Activated CD4-positive, alpha-beta T cell treated with anti-CD3 and anti-CD28 coated beads for 36 hours (primary cell): ENCODE results near the gene PTPMT1. TPM values are rescaled to one million over a fixed set of nuclear protein-coding genes. Genes with fewer than 3 reads are reported as not detected.
"Not testable (repeated sequence)": the region's sequence is repeated elsewhere in the genome, so short reads cannot be mapped to it uniquely, and the experiment has no call there.

ENCODE experiments used
- ATAC-seq: fragments of 200-7000 bp; cut with Tn5 transposase; one replicate; pipeline ENCODE4 v1.10.0; 2021; ENCODE audit warnings: mild to moderate bottlenecking, moderate library complexity
- CTCF ChIA-PET: fragments of 350-600 bp; sonication (Branson Sonifier 250); formaldehyde crosslinking; loops from one replicate; lab custom pipeline; 2021; ENCODE audit warnings: antibody characterized with exemption; lab: Charles Lee
- POLR2A ChIA-PET: fragments of 350-600 bp; sonication (Branson Sonifier 250); formaldehyde crosslinking; loops from one replicate; lab custom pipeline; 2021; ENCODE audit warnings: antibody characterized with exemption, inconsistent platforms; lab: Charles Lee
- DNase-seq: peaks from one replicate; pipeline ENCODE4 v3.0.0-alpha.2; 2020
- H3K27ac Mint-ChIP-seq: one replicate; pipeline ENCODE4 v1.8.0; 2021; ENCODE audit warnings: mixed read lengths
- H3K27me3 Mint-ChIP-seq: one replicate; pipeline ENCODE4 v1.8.0; 2021; ENCODE audit warnings: mixed read lengths
- H3K36me3 Mint-ChIP-seq: one replicate; pipeline ENCODE4 v1.8.0; 2021; ENCODE audit warnings: low read depth, mixed read lengths
- H3K4me1 Mint-ChIP-seq: one replicate; pipeline ENCODE4 v1.8.0; 2021; ENCODE audit warnings: mixed read lengths
- H3K4me3 Mint-ChIP-seq: one replicate; pipeline ENCODE4 v1.8.0; 2021; ENCODE audit warnings: mild to moderate bottlenecking, moderate library complexity, mixed read lengths
- H3K9me3 Mint-ChIP-seq: one replicate; pipeline ENCODE4 v1.8.0; 2021; ENCODE audit warnings: low read depth, mixed read lengths
- intact Hi-C, 2 experiments: fragments of 100-400 bp; cut with DNase I in 1 of 2; cut with micrococcal nuclease in 1 of 2; formaldehyde crosslinking; loops; one replicate each; pipeline versions ENCODE4 v1.14.2 to v1.15.1; 2022 to 2024; cut with DNase I, micrococcal nuclease
- total RNA-seq, 2 experiments: library from RNA; stranded (reverse); gene quantifications; one replicate each; pipeline ENCODE4 v1.2.3, GENCODE V29; 2021

Gene PTPMT1
- total RNA-seq, 2 experiments from 2014 or later = 35.6 to 41.5 TPM

- ChIA-PET POLR2A (interaction anchor here (1.9 kb wide), 1 partner anchor 9 kb away, joined by 5 read pairs; no protein-coding TSS in a partner anchor), CTCF (interaction anchor here (2.7 kb wide), 1 partner anchor 10 kb away, joined by 17 read pairs; no protein-coding TSS in a partner anchor)
- peaks cover 18% of the 10 kb centered on the region for H3K36me3 Mint-ChIP-seq
- intact Hi-C loops, H3K9me3 Mint-ChIP-seq, H3K27me3 Mint-ChIP-seq, ATAC-seq, DNase-seq, H3K4me3 Mint-ChIP-seq: not testable (repeated sequence)
- H3K4me1 Mint-ChIP-seq = peaks cover 56% of the 10 kb centered on the region
- H3K27ac Mint-ChIP-seq = peak overlapping the region; percentile 64
These were observed 34.7 kb upstream of the PTPMT1 start for GRCh38 chr11:47530721-47531120.

GRCh38 chr11:47531666-47532065, 33.7 kb upstream of the PTPMT1 start:
- ATAC-seq (no peak), DNase-seq (no peak)
- H3K4me3 Mint-ChIP-seq = no peak overlapping the region
- peaks cover 19% of the 10 kb centered on the region for H3K36me3 Mint-ChIP-seq
- ChIA-PET CTCF (interaction anchor here (0.8 to 2.7 kb wide), 4 partner anchors 9 to 22 kb away, joined by 3 to 17 read pairs (median 3); no protein-coding TSS in a partner anchor), POLR2A (interaction anchor here (1.2 to 1.9 kb wide), 2 partner anchors 8 to 16 kb away, joined by 3 to 5 read pairs; no protein-coding TSS in a partner anchor)
- intact Hi-C loops = no loop called here
- H3K27me3 Mint-ChIP-seq = no peaks in the 10 kb centered on the region
- no peaks in the 10 kb centered on the region for H3K9me3 Mint-ChIP-seq
- peaks cover 51% of the 10 kb centered on the region for H3K4me1 Mint-ChIP-seq
- no peak overlapping the region for H3K27ac Mint-ChIP-seq

GRCh38 chr11:47532597-47533213, 32.7 kb upstream of the PTPMT1 start:
- no peak for DNase-seq
- Mint-ChIP-seq H3K27me3 (no peaks in the 10 kb centered on the region), H3K27ac (no peak overlapping the region), H3K4me3 (no peak overlapping the region), H3K9me3 (no peaks in the 10 kb centered on the region), H3K4me1 (peaks cover 51% of the 10 kb centered on the region), H3K36me3 (peaks cover 22% of the 10 kb centered on the region)
- CTCF ChIA-PET = interaction anchor here (0.6 to 2.7 kb wide), 6 partner anchors 8 to 19 kb away, joined by 3 to 17 read pairs (median 4); no protein-coding TSS in a partner anchor
- intact Hi-C loops = no loop called here
- POLR2A ChIA-PET = interaction anchor here (0.5 kb wide), 1 partner anchor 22 kb away, joined by 8 read pairs; no protein-coding TSS in a partner anchor
- no peak for ATAC-seq

GRCh38 chr11:47533690-47534151, 31.7 kb upstream of the PTPMT1 start:
- H3K4me1 Mint-ChIP-seq = peaks cover 50% of the 10 kb centered on the region
- no peak for DNase-seq
- CTCF ChIA-PET = interaction anchor here (0.7 to 1.0 kb wide), 2 partner anchors 9 to 15 kb away, joined by 3 to 4 read pairs; no protein-coding TSS in a partner anchor
- H3K4me3 Mint-ChIP-seq = no peak overlapping the region
- no peak overlapping the region for H3K27ac Mint-ChIP-seq
- H3K9me3 Mint-ChIP-seq = no peaks in the 10 kb centered on the region
- POLR2A ChIA-PET = no interaction called here
- ATAC-seq = no peak
- no peaks in the 10 kb centered on the region for H3K27me3 Mint-ChIP-seq
- intact Hi-C loops = no loop called here
- H3K36me3 Mint-ChIP-seq = peaks cover 23% of the 10 kb centered on the region

GRCh38 chr11:47534704-47535251, 30.6 kb upstream of the PTPMT1 start:
- Mint-ChIP-seq H3K27ac (peak overlapping the region; percentile 2), H3K27me3 (no peaks in the 10 kb centered on the region), H3K4me3 (no peak overlapping the region), H3K4me1 (peaks cover 60% of the 10 kb centered on the region), H3K9me3 (no peaks in the 10 kb centered on the region), H3K36me3 (peaks cover 25% of the 10 kb centered on the region)
- no peak for DNase-seq
- no peak for ATAC-seq
- ChIA-PET CTCF (interaction anchor here (0.7 to 1.1 kb wide), 2 partner anchors 9 to 17 kb away, joined by 5 read pairs; no protein-coding TSS in a partner anchor), POLR2A (interaction anchor here (0.6 kb wide), 1 partner anchor 229 kb away, joined by 3 read pairs; no protein-coding TSS in a partner anchor)
- intact Hi-C loops = no loop called here

GRCh38 chr11:47536915-47537314, 28.5 kb upstream of the PTPMT1 start:
- no peak overlapping the region for H3K4me3 Mint-ChIP-seq
- no peaks in the 10 kb centered on the region for H3K9me3 Mint-ChIP-seq
- DNase-seq = no peak
- no peak overlapping the region for H3K27ac Mint-ChIP-seq
- H3K27me3 Mint-ChIP-seq = no peaks in the 10 kb centered on the region
- no peak for ATAC-seq
- intact Hi-C loops = no loop called here
- ChIA-PET POLR2A (no interaction called here), CTCF (interaction anchor here (0.6 to 3.4 kb wide), 7 partner anchors 8 to 74 kb away, joined by 3 to 15 read pairs (median 7); no protein-coding TSS in a partner anchor)
- H3K36me3 Mint-ChIP-seq = peaks cover 33% of the 10 kb centered on the region
- H3K4me1 Mint-ChIP-seq = peaks cover 67% of the 10 kb centered on the region

- DNase-seq (no peak), ATAC-seq (no peak)
- Mint-ChIP-seq H3K4me3 (no peak overlapping the region), H3K36me3 (peaks cover 36% of the 10 kb centered on the region), H3K4me1 (peaks cover 71% of the 10 kb centered on the region), H3K9me3 (no peaks in the 10 kb centered on the region), H3K27me3 (no peaks in the 10 kb centered on the region), H3K27ac (peak overlapping the region; percentile 83)
- ChIA-PET POLR2A (interaction anchor here (1.1 to 2.1 kb wide), 3 partner anchors 8 to 27 kb away, joined by 3 to 10 read pairs (median 5); no protein-coding TSS in a partner anchor), CTCF (interaction anchor here (0.6 to 3.6 kb wide), 9 partner anchors 7 to 569 kb away, joined by 4 to 20 read pairs (median 8); no protein-coding TSS in a partner anchor)
- intact Hi-C loops = no loop called here
These were observed 26.4 kb upstream of the PTPMT1 start for GRCh38 chr11:47538741-47539565.

GRCh38 chr11:47539681-47540039, 25.7 kb upstream of the PTPMT1 start:
- DNase-seq (no peak), ATAC-seq (no peak)
- Mint-ChIP-seq H3K27me3 (no peaks in the 10 kb centered on the region), H3K36me3 (peaks cover 37% of the 10 kb centered on the region), H3K9me3 (no peaks in the 10 kb centered on the region), H3K4me3 (peak overlapping the region; percentile 51), H3K4me1 (peaks cover 76% of the 10 kb centered on the region), H3K27ac (peak overlapping the region; percentile 83)
- intact Hi-C loops = loop anchor here (1.0 to 2.0 kb wide), 3 partner anchors 15 to 25 kb away; no protein-coding TSS in a partner anchor
- ChIA-PET POLR2A (interaction anchor here (1.0 to 2.1 kb wide), 7 partner anchors 8 to 30 kb away, joined by 3 to 10 read pairs (median 6); no protein-coding TSS in a partner anchor), CTCF (interaction anchor here (0.5 to 3.6 kb wide), 12 partner anchors 8 to 568 kb away, joined by 3 to 20 read pairs (median 4); partner anchors contain the start of gene CELF1)

- no peaks in the 10 kb centered on the region for H3K27me3 Mint-ChIP-seq
- H3K4me3 Mint-ChIP-seq = peak overlapping the region; percentile 51
- no peak for DNase-seq
- H3K36me3 Mint-ChIP-seq = peaks cover 30% of the 10 kb centered on the region
- H3K9me3 Mint-ChIP-seq = no peaks in the 10 kb centered on the region
- peak overlapping the region; percentile 83 for H3K27ac Mint-ChIP-seq
- peaks cover 73% of the 10 kb centered on the region for H3K4me1 Mint-ChIP-seq
- POLR2A ChIA-PET = interaction anchor here (0.6 to 2.1 kb wide), 6 partner anchors 11 to 76 kb away, joined by 3 to 10 read pairs (median 6); no protein-coding TSS in a partner anchor
- CTCF ChIA-PET = interaction anchor here (0.9 to 3.6 kb wide), 7 partner anchors 9 to 37 kb away, joined by 3 to 20 read pairs (median 4); partner anchors contain the start of gene CELF1
- peak; percentile 25 for ATAC-seq
- intact Hi-C loops = loop anchor here in 1 of 2 experiments (2.0 kb wide), 2 partner anchors 16 to 26 kb away; no protein-coding TSS in a partner anchor
These were observed 24.3 kb upstream of the PTPMT1 start for GRCh38 chr11:47541070-47541469.

GRCh38 chr11:47545298-47545697, 20.1 kb upstream of the PTPMT1 start:
- no peaks in the 10 kb centered on the region for H3K9me3 Mint-ChIP-seq
- ChIA-PET POLR2A (no interaction called here), CTCF (interaction anchor here (0.6 to 3.9 kb wide), 4 partner anchors 7 to 54 kb away, joined by 3 to 16 read pairs (median 3); partner anchors contain the start of gene CELF1)
- H3K27ac Mint-ChIP-seq = no peak overlapping the region
- no peaks in the 10 kb centered on the region for H3K27me3 Mint-ChIP-seq
- no peak overlapping the region for H3K4me3 Mint-ChIP-seq
- intact Hi-C loops = no loop called here
- no peak for DNase-seq
- peaks cover 32% of the 10 kb centered on the region for H3K36me3 Mint-ChIP-seq
- peaks cover 75% of the 10 kb centered on the region for H3K4me1 Mint-ChIP-seq
- no peak for ATAC-seq
